ENCODE measurements around the gene PITPNB. TPM values are rescaled to one million over a fixed set of nuclear protein-coding genes. Genes with fewer than 3 reads are reported as not detected.

Gene PITPNB
- total RNA-seq, 1 donor from 2014 or later = 93.0 TPM

- H3K36me3 Mint-ChIP-seq = peaks cover 8% of the 10 kb centered on the region
- no peak for DNase-seq (ENCODE audit: low spot score in 2 of 2, unreplicated experiment in 2 of 2)
- no peak for TF ChIP-seq CTCF (IDR thresholded peaks at IDR 0.05; ENCODE audit: unreplicated experiment)
- no peaks in the 10 kb centered on the region for H3K27me3 Mint-ChIP-seq (ENCODE audit: low read depth)
- H3K4me3 Mint-ChIP-seq = no peak overlapping the region
- H3K4me1 Mint-ChIP-seq = peaks cover 33% of the 10 kb centered on the region
- peaks cover 10% of the 10 kb centered on the region for H3K9me3 Mint-ChIP-seq
- H3K27ac Mint-ChIP-seq = peak overlapping the region; percentile 95
These were observed 83.6 kb downstream of the PITPNB start for GRCh38 chr22:27835446-27835845.

GRCh38 chr22:27834364-27835185 lies 84.5 kb downstream of the PITPNB start:
- Mint-ChIP-seq H3K27me3 (ENCODE audit: low read depth) (no peaks in the 10 kb centered on the region), H3K4me3 (no peak overlapping the region), H3K9me3 (peaks cover 10% of the 10 kb centered on the region), H3K4me1 (peaks cover 33% of the 10 kb centered on the region), H3K36me3 (peaks cover 8% of the 10 kb centered on the region), H3K27ac (peak overlapping the region; percentile 95)
- no peak for DNase-seq (ENCODE audit: low spot score in 2 of 2, unreplicated experiment in 2 of 2)
- TF ChIP-seq CTCF (IDR thresholded peaks at IDR 0.05; ENCODE audit: unreplicated experiment) = no peak

GRCh38 chr22:27833803-27834202 lies 85.3 kb downstream of the PITPNB start:
- TF ChIP-seq CTCF (IDR thresholded peaks at IDR 0.05; ENCODE audit: unreplicated experiment) = no peak
- Mint-ChIP-seq H3K27me3 (ENCODE audit: low read depth) (no peaks in the 10 kb centered on the region), H3K36me3 (peaks cover 7% of the 10 kb centered on the region), H3K4me1 (peaks cover 33% of the 10 kb centered on the region), H3K9me3 (peaks cover 10% of the 10 kb centered on the region), H3K4me3 (no peak overlapping the region), H3K27ac (no peak overlapping the region)
- DNase-seq (ENCODE audit: low spot score in 2 of 2, unreplicated experiment in 2 of 2) = no peak

GRCh38 chr22:27832606-27833005 lies 86.5 kb downstream of the PITPNB start:
- H3K4me3 Mint-ChIP-seq = no peak overlapping the region
- H3K27ac Mint-ChIP-seq = no peak overlapping the region
- H3K4me1 Mint-ChIP-seq = peaks cover 36% of the 10 kb centered on the region
- peaks cover 6% of the 10 kb centered on the region for H3K9me3 Mint-ChIP-seq
- H3K27me3 Mint-ChIP-seq (ENCODE audit: low read depth) = no peaks in the 10 kb centered on the region
- no peak for TF ChIP-seq CTCF (IDR thresholded peaks at IDR 0.05; ENCODE audit: unreplicated experiment)
- DNase-seq (ENCODE audit: low spot score in 2 of 2, unreplicated experiment in 2 of 2) = no peak
- H3K36me3 Mint-ChIP-seq = peaks cover 3% of the 10 kb centered on the region

GRCh38 chr22:27829620-27830019 lies 89.4 kb downstream of the PITPNB start:
- H3K36me3 Mint-ChIP-seq = no peaks in the 10 kb centered on the region
- H3K27me3 Mint-ChIP-seq (ENCODE audit: low read depth) = no peaks in the 10 kb centered on the region
- no peak for DNase-seq (ENCODE audit: low spot score in 2 of 2, unreplicated experiment in 2 of 2)
- peaks cover 22% of the 10 kb centered on the region for H3K4me1 Mint-ChIP-seq
- no peak for TF ChIP-seq CTCF (IDR thresholded peaks at IDR 0.05; ENCODE audit: unreplicated experiment)
- H3K9me3 Mint-ChIP-seq = no peaks in the 10 kb centered on the region
- H3K27ac Mint-ChIP-seq = no peak overlapping the region
- no peak overlapping the region for H3K4me3 Mint-ChIP-seq
